Fibroblast of mammary gland (primary cell): Measurements from ENCODE around the gene RAI14.
"Not testable (repeated sequence)": the region's sequence is repeated elsewhere in the genome, so short reads cannot be mapped to it uniquely, and the experiment has no call there.

Experiments
- DNase-seq: peaks from one replicate; pipeline ENCODE4 v3.0.0-alpha.2; 2010; ENCODE audit warnings: low read depth
- H3K4me3 ChIP-seq: 2 replicates; pipeline ENCODE4 v1.5.1; 2011; ENCODE audit warnings: low read depth, mild to moderate bottlenecking, low read length, moderate library complexity; ENCODE audit not compliant: control insufficient read depth
- TF ChIP-seq, protein P1 (sequence below): conservative IDR thresholded peaks from 2 replicates; pipeline ENCODE4 v1.5.1; 2011; ENCODE audit warnings: low read depth, low read length, inconsistent platforms; ENCODE audit not compliant: control insufficient read depth, insufficient read depth

Gene RAI14

DNA sequence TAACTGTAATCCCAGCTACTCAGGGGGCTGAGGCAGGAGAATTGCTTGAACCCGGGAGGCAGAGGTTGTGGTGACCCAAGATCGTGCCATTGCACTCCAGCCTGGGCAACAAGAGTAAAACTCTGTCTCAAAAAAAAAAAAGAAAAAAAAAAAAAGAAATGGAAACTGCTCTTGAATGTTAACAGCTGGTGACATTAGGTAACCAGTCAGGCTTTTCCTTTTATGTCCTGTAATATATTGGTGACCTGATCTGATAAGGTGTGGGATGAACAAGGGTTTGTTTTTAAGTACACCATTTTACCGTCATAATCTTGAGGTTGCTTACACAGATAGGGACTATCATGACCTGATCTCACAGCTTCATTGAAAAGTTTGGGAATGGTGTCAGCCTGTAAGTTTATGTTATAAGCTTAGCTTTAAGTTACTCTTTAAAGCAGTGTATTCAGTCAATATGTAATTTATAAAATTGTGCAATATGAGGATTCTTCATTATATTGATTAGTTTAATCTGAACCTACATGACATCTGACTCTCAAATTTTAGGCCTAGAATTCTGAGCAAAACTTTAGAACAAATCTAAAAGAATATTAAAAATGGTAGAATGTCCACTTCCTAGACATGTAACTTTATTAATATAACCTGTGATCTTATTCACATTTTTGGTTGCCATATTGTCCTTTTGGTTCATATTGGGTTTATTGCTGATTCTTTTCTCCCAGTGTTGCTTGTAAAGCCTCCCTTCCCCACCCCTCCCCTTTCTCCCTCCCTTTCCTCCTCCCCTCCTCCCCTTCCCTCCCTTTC is 41.4 kb downstream of the RAI14 start:
- TF ChIP-seq, protein P1, sequence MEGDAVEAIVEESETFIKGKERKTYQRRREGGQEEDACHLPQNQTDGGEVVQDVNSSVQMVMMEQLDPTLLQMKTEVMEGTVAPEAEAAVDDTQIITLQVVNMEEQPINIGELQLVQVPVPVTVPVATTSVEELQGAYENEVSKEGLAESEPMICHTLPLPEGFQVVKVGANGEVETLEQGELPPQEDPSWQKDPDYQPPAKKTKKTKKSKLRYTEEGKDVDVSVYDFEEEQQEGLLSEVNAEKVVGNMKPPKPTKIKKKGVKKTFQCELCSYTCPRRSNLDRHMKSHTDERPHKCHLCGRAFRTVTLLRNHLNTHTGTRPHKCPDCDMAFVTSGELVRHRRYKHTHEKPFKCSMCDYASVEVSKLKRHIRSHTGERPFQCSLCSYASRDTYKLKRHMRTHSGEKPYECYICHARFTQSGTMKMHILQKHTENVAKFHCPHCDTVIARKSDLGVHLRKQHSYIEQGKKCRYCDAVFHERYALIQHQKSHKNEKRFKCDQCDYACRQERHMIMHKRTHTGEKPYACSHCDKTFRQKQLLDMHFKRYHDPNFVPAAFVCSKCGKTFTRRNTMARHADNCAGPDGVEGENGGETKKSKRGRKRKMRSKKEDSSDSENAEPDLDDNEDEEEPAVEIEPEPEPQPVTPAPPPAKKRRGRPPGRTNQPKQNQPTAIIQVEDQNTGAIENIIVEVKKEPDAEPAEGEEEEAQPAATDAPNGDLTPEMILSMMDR, result no peak
- H3K4me3 ChIP-seq, result no peak overlapping the region
- no peak for DNase-seq

DNA sequence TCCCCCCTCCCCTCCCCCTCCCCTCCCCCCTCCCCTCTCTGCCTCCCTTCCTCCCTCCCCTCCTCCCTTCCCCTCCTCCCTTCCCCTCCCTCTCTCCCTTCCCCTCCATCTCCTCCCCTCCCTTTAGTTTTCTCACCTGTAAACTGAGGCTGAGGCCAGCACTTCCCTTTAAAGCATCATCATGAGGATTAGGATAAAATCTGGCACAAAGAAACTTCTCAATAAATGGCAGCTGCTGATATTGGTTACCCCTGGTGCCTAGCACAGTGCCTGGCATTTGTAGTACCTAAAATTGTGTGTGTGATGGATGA is 41.9 kb downstream of the RAI14 start:
- no peak overlapping the region for H3K4me3 ChIP-seq
- DNase-seq, result no peak
- TF ChIP-seq, protein P1, result no peak

DNA sequence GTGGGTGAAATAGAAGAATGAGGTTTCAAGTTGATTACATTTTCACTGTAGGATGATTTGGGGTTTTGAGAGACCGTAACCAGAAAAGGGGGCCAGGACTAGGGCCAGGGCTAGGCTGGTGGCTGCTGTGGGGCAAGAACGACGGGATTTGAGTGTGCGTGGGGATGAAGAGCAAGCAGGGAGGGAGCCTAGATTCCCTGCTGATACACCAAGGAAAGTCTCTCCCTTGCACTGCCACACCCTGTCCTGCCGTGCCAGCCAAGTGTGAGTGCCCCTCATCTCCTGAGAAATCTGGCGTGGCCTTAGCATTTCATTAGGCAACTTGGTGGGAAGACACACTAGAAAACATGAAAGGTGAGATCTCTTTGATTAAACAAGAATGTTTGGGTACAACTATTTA is 42.6 kb downstream of the RAI14 start:
- TF ChIP-seq, protein P1, result no peak
- DNase-seq, result no peak
- no peak overlapping the region for H3K4me3 ChIP-seq

DNA sequence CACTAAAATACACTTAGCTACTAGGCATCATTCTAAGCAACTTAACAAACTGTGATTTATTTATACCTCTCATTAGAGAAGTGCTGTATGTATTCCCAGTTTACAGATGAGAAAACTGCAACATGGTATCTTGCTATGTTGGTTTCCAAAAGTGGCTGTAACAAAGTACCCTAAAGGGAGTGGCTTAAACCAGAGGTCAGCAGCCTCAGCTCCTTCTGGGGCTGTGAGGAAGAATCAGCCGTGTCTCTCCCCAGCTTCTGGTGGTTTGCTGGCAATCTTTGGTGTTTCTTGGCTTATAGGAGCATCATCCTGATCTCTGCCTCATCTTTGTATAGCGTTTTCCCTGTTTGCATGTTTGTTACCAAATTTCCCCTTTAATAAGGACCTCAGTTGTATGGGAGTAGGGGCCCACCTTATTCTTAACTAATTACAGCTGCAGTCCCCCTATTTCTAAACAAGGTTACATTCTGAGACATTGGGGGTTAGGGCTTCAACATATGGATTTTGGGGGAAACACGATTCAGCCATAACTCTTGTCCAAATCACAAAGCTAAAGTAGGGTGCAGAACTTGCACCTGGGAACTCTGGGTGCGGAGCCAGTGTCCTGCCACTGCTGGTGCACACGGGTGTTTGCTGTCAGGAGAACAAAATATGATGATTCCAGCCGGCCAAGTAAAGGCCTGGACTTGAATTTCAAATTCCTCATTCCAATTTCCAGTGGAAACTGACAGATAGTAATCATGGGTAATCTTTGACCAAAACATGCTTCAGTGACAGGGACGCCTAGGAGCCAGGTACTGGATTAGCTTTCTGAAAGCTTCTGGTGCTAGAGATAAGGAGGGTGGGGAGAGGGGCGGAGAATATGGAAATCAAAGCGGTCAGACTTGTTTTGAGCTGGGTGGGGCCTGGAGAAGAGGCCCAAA is 43.3 kb downstream of the RAI14 start:
- TF ChIP-seq, protein P1, result no peak
- DNase-seq, result no peak
- H3K4me3 ChIP-seq, result no peak overlapping the region

DNA sequence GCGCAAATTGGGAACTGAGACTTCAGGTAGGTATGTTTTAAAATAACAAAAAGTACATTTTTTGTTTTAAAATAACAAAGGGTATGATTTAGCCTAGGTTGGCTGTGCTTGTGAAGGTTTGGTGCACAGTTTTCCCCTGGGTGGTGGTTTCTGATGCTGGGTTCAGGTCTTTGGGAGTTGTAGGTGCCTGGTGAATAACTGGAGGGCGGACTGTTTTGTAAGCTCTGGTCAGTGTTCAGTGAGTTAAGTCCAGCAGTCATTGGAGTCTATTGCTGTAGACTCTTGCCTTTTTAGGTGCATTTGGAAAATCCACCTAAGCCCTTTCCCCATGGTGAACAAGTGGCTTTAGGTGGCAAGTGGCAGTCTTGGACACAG is 43.9 kb downstream of the RAI14 start:
- TF ChIP-seq, protein P1, result no peak
- no peak overlapping the region for H3K4me3 ChIP-seq
- DNase-seq, result no peak

DNA sequence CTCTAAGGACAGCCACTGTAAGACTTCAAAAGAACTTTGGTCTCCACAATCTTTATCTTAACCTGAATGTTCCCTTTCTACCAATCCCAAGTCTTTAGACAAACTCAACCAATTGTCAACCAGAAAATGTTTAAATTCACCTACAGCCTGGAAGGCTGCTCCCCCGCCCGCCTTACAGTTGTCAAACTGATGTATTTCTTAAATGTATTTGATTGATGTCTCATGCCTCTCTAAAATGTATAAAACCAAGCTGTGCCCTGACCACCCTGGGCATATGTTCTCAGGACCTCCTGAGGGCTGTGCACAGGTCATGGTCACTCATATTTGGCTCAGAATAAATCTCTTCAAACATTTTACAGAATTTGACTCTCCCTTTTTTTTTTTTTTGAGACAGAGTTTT is 45.3 kb downstream of the RAI14 start:
- not testable (repeated sequence) for H3K4me3 ChIP-seq, DNase-seq
